ENCODE measurements around the gene MEIS2.

The MEIS2 gene

DNA sequence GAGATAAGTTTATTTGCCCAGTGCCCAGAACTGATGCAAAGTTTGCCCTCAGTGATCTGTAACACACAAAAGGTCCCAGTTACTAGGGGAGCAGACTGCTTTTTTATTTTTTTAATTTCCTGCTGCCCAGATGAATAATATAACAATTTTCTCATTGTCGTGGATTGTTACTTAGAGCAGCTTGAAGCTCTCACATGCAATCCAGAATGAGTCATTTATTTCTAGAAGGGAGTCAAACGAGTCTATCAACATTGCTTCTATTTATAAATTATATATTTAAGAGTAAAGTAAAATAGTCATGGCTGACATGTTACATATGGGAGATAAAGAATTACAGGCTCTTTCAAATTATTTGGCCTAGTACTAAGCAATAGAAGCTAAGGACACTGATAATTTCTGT lies 41.3 kb downstream of the MEIS2 start:
- no peak overlapping the region for H2AFZ ChIP-seq (ENCODE audit: low read depth, low read length)
- H3K4me1 ChIP-seq (ENCODE audit: insufficient read depth, low read length), result no peaks in the 10 kb centered on the region
- no peak overlapping the region for H3K4me2 ChIP-seq (ENCODE audit: insufficient read depth, low read length)
- H3K79me2 ChIP-seq (ENCODE audit: insufficient read depth, low read length), result no peaks in the 10 kb centered on the region
- no peaks in the 10 kb centered on the region for H3K9me3 ChIP-seq (ENCODE audit: insufficient read depth, low read length, severe bottlenecking)
- TF ChIP-seq, protein P1, sequence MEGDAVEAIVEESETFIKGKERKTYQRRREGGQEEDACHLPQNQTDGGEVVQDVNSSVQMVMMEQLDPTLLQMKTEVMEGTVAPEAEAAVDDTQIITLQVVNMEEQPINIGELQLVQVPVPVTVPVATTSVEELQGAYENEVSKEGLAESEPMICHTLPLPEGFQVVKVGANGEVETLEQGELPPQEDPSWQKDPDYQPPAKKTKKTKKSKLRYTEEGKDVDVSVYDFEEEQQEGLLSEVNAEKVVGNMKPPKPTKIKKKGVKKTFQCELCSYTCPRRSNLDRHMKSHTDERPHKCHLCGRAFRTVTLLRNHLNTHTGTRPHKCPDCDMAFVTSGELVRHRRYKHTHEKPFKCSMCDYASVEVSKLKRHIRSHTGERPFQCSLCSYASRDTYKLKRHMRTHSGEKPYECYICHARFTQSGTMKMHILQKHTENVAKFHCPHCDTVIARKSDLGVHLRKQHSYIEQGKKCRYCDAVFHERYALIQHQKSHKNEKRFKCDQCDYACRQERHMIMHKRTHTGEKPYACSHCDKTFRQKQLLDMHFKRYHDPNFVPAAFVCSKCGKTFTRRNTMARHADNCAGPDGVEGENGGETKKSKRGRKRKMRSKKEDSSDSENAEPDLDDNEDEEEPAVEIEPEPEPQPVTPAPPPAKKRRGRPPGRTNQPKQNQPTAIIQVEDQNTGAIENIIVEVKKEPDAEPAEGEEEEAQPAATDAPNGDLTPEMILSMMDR (IDR thresholded peaks at IDR 0.05; ENCODE audit: borderline replicate concordance, extremely low read depth, low read length, poor library complexity, severe bottlenecking), result no peak
- no peak for TF ChIP-seq EZH2 (IDR thresholded peaks at IDR 0.05; ENCODE audit: borderline replicate concordance, low read depth, low read length, severe bottlenecking)
- H3K27ac ChIP-seq (ENCODE audit: low read length), result no peak overlapping the region
- no peaks in the 10 kb centered on the region for H4K20me1 ChIP-seq (ENCODE audit: insufficient read depth, low read length)
- ATAC-seq (ENCODE audit: insufficient read depth, low read depth), result no peak
- H3K4me3 ChIP-seq (ENCODE audit: low read depth in 1 of 2, low read length in 2 of 2), result no peak overlapping the region
- no peaks in the 10 kb centered on the region for H3K36me3 ChIP-seq (ENCODE audit: insufficient read depth, low read length)
- no peaks in the 10 kb centered on the region for H3K27me3 ChIP-seq (ENCODE audit: insufficient read depth, low read length, poor library complexity)
- no peak for DNase-seq
- no peak overlapping the region for H3K9ac ChIP-seq (ENCODE audit: low read depth, low read length)

DNA sequence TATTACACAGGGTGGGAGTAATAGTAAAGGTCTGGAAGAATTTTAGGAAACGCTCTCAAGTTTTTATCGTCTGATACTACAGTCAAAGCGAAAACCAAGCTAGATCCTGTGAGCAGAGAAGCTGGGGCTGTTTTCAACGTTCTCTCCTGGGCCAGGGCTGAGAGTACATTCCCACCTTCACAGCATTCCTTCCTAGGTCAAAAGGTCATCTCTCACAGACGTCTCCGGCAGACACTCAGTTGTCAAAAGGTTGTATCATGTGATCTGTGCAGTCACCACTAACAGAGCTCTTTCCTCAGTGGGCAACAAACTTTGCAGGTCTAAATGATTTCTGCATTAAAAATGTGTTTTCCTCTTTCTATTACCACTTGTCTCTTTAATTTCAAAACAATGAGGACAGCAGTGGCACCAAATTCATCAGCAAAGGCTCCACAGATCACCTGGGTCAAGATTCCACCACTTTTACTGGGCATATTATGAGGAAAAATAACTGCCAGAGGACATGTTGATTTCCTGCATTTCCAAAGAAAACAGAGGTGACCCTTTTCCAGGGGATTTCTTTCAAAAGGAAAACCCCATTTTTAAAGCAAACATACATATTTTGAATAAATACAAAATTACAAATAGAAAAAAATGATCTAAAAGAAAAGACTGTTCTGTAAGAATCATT lies 41.9 kb downstream of the MEIS2 start:
- Histone ChIP-seq H3K4me2 (ENCODE audit: insufficient read depth, low read length) (no peak overlapping the region), H3K9ac (ENCODE audit: low read depth, low read length) (no peak overlapping the region), H3K4me3 (ENCODE audit: low read depth in 1 of 2, low read length in 2 of 2) (no peak overlapping the region), H2AFZ (ENCODE audit: low read depth, low read length) (no peak overlapping the region), H4K20me1 (ENCODE audit: insufficient read depth, low read length) (no peaks in the 10 kb centered on the region), H3K36me3 (ENCODE audit: insufficient read depth, low read length) (no peaks in the 10 kb centered on the region), H3K4me1 (ENCODE audit: insufficient read depth, low read length) (no peaks in the 10 kb centered on the region), H3K27ac (ENCODE audit: low read length) (no peak overlapping the region), H3K79me2 (ENCODE audit: insufficient read depth, low read length) (no peaks in the 10 kb centered on the region), H3K27me3 (ENCODE audit: insufficient read depth, low read length, poor library complexity) (no peaks in the 10 kb centered on the region), H3K9me3 (ENCODE audit: insufficient read depth, low read length, severe bottlenecking) (no peaks in the 10 kb centered on the region)
- no peak for DNase-seq
- ATAC-seq (ENCODE audit: insufficient read depth, low read depth), result no peak
- TF ChIP-seq, protein P1 (IDR thresholded peaks at IDR 0.05; ENCODE audit: borderline replicate concordance, extremely low read depth, low read length, poor library complexity, severe bottlenecking), result no peak
- TF ChIP-seq EZH2 (IDR thresholded peaks at IDR 0.05; ENCODE audit: borderline replicate concordance, low read depth, low read length, severe bottlenecking), result no peak

DNA sequence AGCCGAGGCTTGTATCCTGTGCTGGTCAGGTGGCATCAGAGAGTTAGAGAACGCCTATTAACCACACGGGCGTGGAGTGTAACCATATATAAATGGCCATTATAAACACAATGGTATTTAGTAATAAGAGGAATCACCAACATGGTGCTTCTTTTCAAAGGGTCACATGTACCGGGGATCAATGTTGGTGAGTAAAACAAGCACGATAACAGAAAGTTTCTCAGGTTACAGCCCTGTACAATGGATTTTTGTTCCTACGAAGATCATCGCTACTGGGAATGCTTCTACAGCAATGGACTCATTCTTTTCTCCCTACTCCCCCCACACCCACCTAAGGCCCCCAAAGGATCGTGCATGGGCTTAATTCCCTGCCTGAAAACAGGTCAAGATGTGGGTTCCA lies 42.5 kb downstream of the MEIS2 start:
- Histone ChIP-seq H3K4me3 (ENCODE audit: low read depth in 1 of 2, low read length in 2 of 2) (no peak overlapping the region), H3K79me2 (ENCODE audit: insufficient read depth, low read length) (no peaks in the 10 kb centered on the region), H3K9me3 (ENCODE audit: insufficient read depth, low read length, severe bottlenecking) (no peaks in the 10 kb centered on the region), H2AFZ (ENCODE audit: low read depth, low read length) (no peak overlapping the region), H4K20me1 (ENCODE audit: insufficient read depth, low read length) (no peaks in the 10 kb centered on the region), H3K9ac (ENCODE audit: low read depth, low read length) (no peak overlapping the region), H3K27ac (ENCODE audit: low read length) (no peak overlapping the region), H3K4me2 (ENCODE audit: insufficient read depth, low read length) (no peak overlapping the region), H3K4me1 (ENCODE audit: insufficient read depth, low read length) (no peaks in the 10 kb centered on the region), H3K27me3 (ENCODE audit: insufficient read depth, low read length, poor library complexity) (no peaks in the 10 kb centered on the region), H3K36me3 (ENCODE audit: insufficient read depth, low read length) (no peaks in the 10 kb centered on the region)
- ATAC-seq (ENCODE audit: insufficient read depth, low read depth), result no peak
- DNase-seq, result no peak
- TF ChIP-seq, protein P1 (IDR thresholded peaks at IDR 0.05; ENCODE audit: borderline replicate concordance, extremely low read depth, low read length, poor library complexity, severe bottlenecking), result no peak
- no peak for TF ChIP-seq EZH2 (IDR thresholded peaks at IDR 0.05; ENCODE audit: borderline replicate concordance, low read depth, low read length, severe bottlenecking)

All from DND-41 (cell line).